GM23338 (cell line): Measurements from ENCODE around the gene GPR39. TPM values are rescaled to one million over a fixed set of nuclear protein-coding genes. Genes with fewer than 3 reads are reported as not detected.

Source experiments
- ATAC-seq: fragments of 200-7000 bp; cut with Tn5 transposase; 3 replicates; pipeline ENCODE4 v1.9.1; 2020
- DNase-seq: peaks from one replicate; pipeline ENCODE4 v3.0.0-alpha.2; 2015; ENCODE audit warnings: low spot score
- H2AFZ ChIP-seq: fragments of 200-600 bp; sonication (generic); 2 replicates; pipeline ENCODE4 v1.8.0; 2016; ENCODE audit warnings: antibody characterized with exemption, mild to moderate bottlenecking, moderate library complexity
- H3F3A ChIP-seq: fragments of 200-600 bp; sonication (generic); replicated peaks from 2 replicates; pipeline ENCODE4 v1.8.0; 2017; ENCODE audit warnings: antibody characterized with exemption, mixed run types, low read depth
- H3K27ac ChIP-seq: fragments of 200-600 bp; sonication (generic); 2 replicates; pipeline ENCODE4 v1.6.1; 2016; ENCODE audit warnings: low read depth
- H3K27me3 ChIP-seq: fragments of 200-600 bp; sonication (generic); 2 replicates; pipeline ENCODE4 v1.8.0; 2016; ENCODE audit warnings: mild to moderate bottlenecking, mixed run types, moderate library complexity; ENCODE audit not compliant: insufficient read depth
- H3K36me3 ChIP-seq: fragments of 200-600 bp; sonication (generic); 2 replicates; pipeline ENCODE4 v1.8.0; 2016; ENCODE audit warnings: mild to moderate bottlenecking; ENCODE audit not compliant: insufficient read depth
- H3K4me1 ChIP-seq: fragments of 200-600 bp; sonication (generic); 2 replicates; pipeline ENCODE4 v1.8.0; 2016; ENCODE audit warnings: mild to moderate bottlenecking, moderate library complexity; ENCODE audit not compliant: insufficient read depth
- H3K4me2 ChIP-seq: fragments of 200-600 bp; sonication (generic); 2 replicates; pipeline ENCODE4 v1.7.1; 2017; ENCODE audit warnings: mixed run types
- H3K4me3 ChIP-seq: fragments of 200-600 bp; sonication (generic); 2 replicates; pipeline ENCODE4 v1.6.1; 2016; ENCODE audit warnings: mixed run types
- H3K79me2 ChIP-seq: fragments of 200-600 bp; sonication (generic); replicated peaks from 2 replicates; pipeline ENCODE4 v1.8.0; 2017; ENCODE audit warnings: mild to moderate bottlenecking; ENCODE audit not compliant: insufficient read depth
- H3K9me2 ChIP-seq: fragments of 200-600 bp; sonication (generic); 2 replicates; pipeline ENCODE4 v1.8.0; 2017; ENCODE audit not compliant: insufficient read depth
- H4K20me1 ChIP-seq: fragments of 200-600 bp; sonication (generic); replicated peaks from 2 replicates; pipeline ENCODE4 v1.8.0; 2017; ENCODE audit warnings: mild to moderate bottlenecking; ENCODE audit not compliant: insufficient read depth
- H3K27ac Mint-ChIP-seq: 2 replicates; pipeline ENCODE4 v1.8.0; 2020; ENCODE audit warnings: inconsistent platforms, mild to moderate bottlenecking, moderate library complexity, mixed read lengths
- H3K27me3 Mint-ChIP-seq: 3 replicates; pipeline ENCODE4 v1.8.0; 2022; ENCODE audit warnings: low read depth, mild to moderate bottlenecking, moderate library complexity, mixed read lengths, inconsistent platforms; ENCODE audit not compliant: insufficient read depth, poor library complexity
- H3K36me3 Mint-ChIP-seq: 3 replicates; pipeline ENCODE4 v1.8.0; 2021; ENCODE audit warnings: low read depth, mild to moderate bottlenecking, inconsistent platforms, moderate library complexity, mixed read lengths
- H3K4me1 Mint-ChIP-seq: 3 replicates; pipeline ENCODE4 v1.8.0; 2020; ENCODE audit warnings: mild to moderate bottlenecking, inconsistent platforms, mixed read lengths
- H3K4me3 Mint-ChIP-seq: 3 replicates; pipeline ENCODE4 v1.8.0; 2021; ENCODE audit warnings: moderate library complexity, mild to moderate bottlenecking, inconsistent platforms, mixed read lengths
- H3K9me3 Mint-ChIP-seq: 3 replicates; pipeline ENCODE4 v1.8.0; 2020; ENCODE audit warnings: moderate library complexity, mild to moderate bottlenecking, inconsistent platforms, mixed read lengths
- CREB1 ChIP-seq: fragments of 250-450 bp; sonication (Bioruptor Pico); IDR thresholded peaks from 2 replicates; pipeline ENCODE4 v1.5.0; 2020; ENCODE audit warnings: low read depth, mild to moderate bottlenecking, moderate library complexity
- POLR2AphosphoS5 ChIP-seq: IDR thresholded peaks from 2 replicates; pipeline ENCODE4 v1.6.1; 2016; ENCODE audit warnings: antibody characterized with exemption, low read depth
- STAT1 ChIP-seq: IDR thresholded peaks from one replicate; pipeline ENCODE4 v1.6.1; 2016; ENCODE audit warnings: antibody characterized with exemption; ENCODE audit not compliant: unreplicated experiment
- ZNF114 ChIP-seq: fragments of 250-450 bp; sonication (Bioruptor Pico); IDR thresholded peaks from 2 replicates; pipeline ENCODE4 v1.5.0; 2020; ENCODE audit warnings: mild to moderate bottlenecking, moderate library complexity
- polyA plus RNA-seq: library from polyadenylated mRNA; unstranded; fragments of >200 nt; fragmentation: Nextera tagmentation; extraction: Ambion mirVana; gene quantifications from 2 replicates; pipeline ENCODE4 v1.2.1, GENCODE V29; 2016
- total RNA-seq: library from RNA; depleted of rRNA; stranded (reverse); fragments of >200 nt; shearing (Covaris generic); gene quantifications from 2 replicates; pipeline ENCODE4 v1.2.3, GENCODE V29; 2014
- TF ChIP-seq, protein P1 (sequence below), 2 experiments: fragments of 200-600 bp in 1 of 2; sonication (generic) in 1 of 2; conservative IDR thresholded peaks; 2 replicates each; pipeline versions ENCODE4 v1.5.1 to v1.6.1; 2016 to 2017; ENCODE audit warnings: antibody characterized with exemption in 2 of 2, low read depth in 2 of 2, mild to moderate bottlenecking in 2 of 2, moderate library complexity in 1 of 2
- TF ChIP-seq, protein P2 (sequence below): IDR thresholded peaks from one replicate; pipeline ENCODE4 v1.6.1; 2018; ENCODE audit warnings: antibody characterized with exemption; ENCODE audit not compliant: unreplicated experiment
- TF ChIP-seq, protein P3 (sequence below): IDR thresholded peaks from 2 replicates; pipeline ENCODE4 v1.6.1; 2016; ENCODE audit warnings: antibody characterized with exemption

Gene GPR39
- total and polyA plus RNA-seq, 2 experiments from 2014 or later: 0.55 to 1.9 TPM

DNA sequence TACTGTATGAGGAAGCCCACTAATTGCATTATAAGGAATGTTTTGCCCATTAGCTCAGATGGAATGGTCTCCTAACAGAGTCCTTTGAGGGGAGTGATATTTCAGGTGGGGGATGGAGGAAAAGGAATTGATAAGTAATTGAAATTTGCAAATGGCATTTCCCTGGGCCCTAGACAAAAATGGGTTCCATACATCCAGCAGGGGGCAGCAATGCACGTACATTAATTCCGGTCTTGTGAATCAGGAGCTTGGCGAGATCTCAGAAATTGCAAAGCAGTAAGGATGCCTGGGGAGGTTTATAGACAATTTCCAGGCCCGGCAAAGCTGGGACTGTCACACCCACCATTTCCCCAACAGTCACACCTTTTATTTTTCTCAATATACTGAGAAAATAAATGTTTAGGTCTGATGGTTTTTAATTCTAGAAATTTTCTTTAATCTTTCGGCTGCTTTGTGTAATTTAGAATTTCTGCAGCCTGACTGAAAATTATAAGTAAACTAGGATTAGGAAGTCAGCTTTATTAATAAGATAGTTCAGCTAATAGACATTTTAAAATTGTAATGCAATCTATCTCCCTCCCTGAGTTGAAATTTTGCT is 130.6 kb downstream of the GPR39 start:
- H3K36me3 ChIP-seq: no peaks in the 10 kb centered on the region
- H3K4me2 ChIP-seq: no peak overlapping the region
- H3F3A ChIP-seq: no peaks in the 10 kb centered on the region
- no peak overlapping the region for H3K4me3 ChIP-seq
- peaks cover 8% of the 10 kb centered on the region for H3K4me1 Mint-ChIP-seq
- no peak overlapping the region for H2AFZ ChIP-seq
- no peaks in the 10 kb centered on the region for H3K79me2 ChIP-seq
- no peak overlapping the region for H3K4me3 Mint-ChIP-seq
- TF ChIP-seq, protein P1, sequence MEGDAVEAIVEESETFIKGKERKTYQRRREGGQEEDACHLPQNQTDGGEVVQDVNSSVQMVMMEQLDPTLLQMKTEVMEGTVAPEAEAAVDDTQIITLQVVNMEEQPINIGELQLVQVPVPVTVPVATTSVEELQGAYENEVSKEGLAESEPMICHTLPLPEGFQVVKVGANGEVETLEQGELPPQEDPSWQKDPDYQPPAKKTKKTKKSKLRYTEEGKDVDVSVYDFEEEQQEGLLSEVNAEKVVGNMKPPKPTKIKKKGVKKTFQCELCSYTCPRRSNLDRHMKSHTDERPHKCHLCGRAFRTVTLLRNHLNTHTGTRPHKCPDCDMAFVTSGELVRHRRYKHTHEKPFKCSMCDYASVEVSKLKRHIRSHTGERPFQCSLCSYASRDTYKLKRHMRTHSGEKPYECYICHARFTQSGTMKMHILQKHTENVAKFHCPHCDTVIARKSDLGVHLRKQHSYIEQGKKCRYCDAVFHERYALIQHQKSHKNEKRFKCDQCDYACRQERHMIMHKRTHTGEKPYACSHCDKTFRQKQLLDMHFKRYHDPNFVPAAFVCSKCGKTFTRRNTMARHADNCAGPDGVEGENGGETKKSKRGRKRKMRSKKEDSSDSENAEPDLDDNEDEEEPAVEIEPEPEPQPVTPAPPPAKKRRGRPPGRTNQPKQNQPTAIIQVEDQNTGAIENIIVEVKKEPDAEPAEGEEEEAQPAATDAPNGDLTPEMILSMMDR (conservative IDR thresholded peaks at IDR 0.05; ENCODE audit: low read depth in 2 of 2): peak; percentile 80 to 84
- TF ChIP-seq STAT1: no peak
- no peak overlapping the region for H3K27ac ChIP-seq
- H3K9me2 ChIP-seq: no peaks in the 10 kb centered on the region
- no peaks in the 10 kb centered on the region for H4K20me1 ChIP-seq
- H3K27ac Mint-ChIP-seq: no peak overlapping the region
- no peaks in the 10 kb centered on the region for H3K27me3 ChIP-seq
- H3K4me1 ChIP-seq: peaks cover 7% of the 10 kb centered on the region; the same call in 1 of the 2 replicates
- ATAC-seq (peak; percentile 64), DNase-seq (peak; percentile 87)
- H3K9me3 Mint-ChIP-seq: peaks cover 36% of the 10 kb centered on the region
- H3K36me3 Mint-ChIP-seq: peaks cover 35% of the 10 kb centered on the region
- peaks cover 6% of the 10 kb centered on the region for H3K27me3 Mint-ChIP-seq

DNA sequence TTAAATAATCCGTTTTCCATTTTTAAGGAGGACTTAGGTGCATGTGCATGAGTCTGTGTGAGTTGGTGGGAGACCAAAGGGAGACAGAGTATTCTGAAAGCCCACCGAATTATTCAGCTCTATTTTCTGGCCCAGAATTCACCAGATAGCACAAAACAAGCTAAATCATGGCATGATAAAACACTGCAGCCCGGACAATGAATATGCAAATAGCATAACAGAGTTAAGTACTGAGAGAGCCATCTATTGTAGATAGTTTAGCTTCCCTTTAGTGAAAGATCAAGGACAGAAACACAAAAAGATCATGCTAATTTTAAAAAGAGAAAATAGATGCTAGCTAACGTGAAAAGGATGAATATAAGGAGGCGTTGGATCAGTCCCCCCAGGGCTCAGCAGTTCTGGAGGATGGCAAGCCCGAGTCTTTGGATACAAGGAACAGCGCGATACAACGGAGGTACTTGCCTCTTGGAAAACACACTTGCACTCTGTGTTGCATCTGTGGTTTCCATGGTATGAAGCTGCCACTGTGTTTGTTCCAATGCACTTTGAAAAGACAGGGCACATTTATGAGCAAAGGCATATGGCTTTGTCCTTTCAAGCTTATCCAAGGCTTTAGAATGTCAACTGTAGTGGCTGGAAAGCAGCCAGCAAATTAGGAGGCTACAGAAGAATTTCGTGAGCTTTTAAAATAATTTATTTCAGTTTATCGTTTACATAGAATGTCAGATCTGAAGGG is 133.5 kb downstream of the GPR39 start:
- Histone ChIP-seq H3K79me2 (no peaks in the 10 kb centered on the region), H3K36me3 (no peaks in the 10 kb centered on the region), H4K20me1 (no peaks in the 10 kb centered on the region), H3K4me2 (no peak overlapping the region), H3K4me1 (peaks cover 7% of the 10 kb centered on the region; the same call in 1 of the 2 replicates), H3K9me2 (no peaks in the 10 kb centered on the region), H2AFZ (no peak overlapping the region; the same call in 1 of the 2 replicates), H3F3A (no peaks in the 10 kb centered on the region), H3K27ac (no peak overlapping the region), H3K4me3 (no peak overlapping the region), H3K27me3 (no peaks in the 10 kb centered on the region)
- Mint-ChIP-seq H3K27me3 (peaks cover 6% of the 10 kb centered on the region), H3K4me3 (no peak overlapping the region), H3K27ac (no peak overlapping the region), H3K9me3 (peaks cover 7% of the 10 kb centered on the region), H3K36me3 (peaks cover 7% of the 10 kb centered on the region; the same call in 2 of the 3 replicates), H3K4me1 (peaks cover 8% of the 10 kb centered on the region)
- DNase-seq (peak; percentile 11), ATAC-seq (no peak; the same call in 2 of the 3 replicates)
- TF ChIP-seq CREB1 (CRISPR knock-in tag): no peak
- TF ChIP-seq ZNF114 (CRISPR knock-in tag): no peak
- TF ChIP-seq, protein P1 (conservative IDR thresholded peaks at IDR 0.05; ENCODE audit: low read depth in 2 of 2): no peak
- TF ChIP-seq STAT1: no peak
- no peak for TF ChIP-seq POLR2AphosphoS5
- TF ChIP-seq, protein P2, sequence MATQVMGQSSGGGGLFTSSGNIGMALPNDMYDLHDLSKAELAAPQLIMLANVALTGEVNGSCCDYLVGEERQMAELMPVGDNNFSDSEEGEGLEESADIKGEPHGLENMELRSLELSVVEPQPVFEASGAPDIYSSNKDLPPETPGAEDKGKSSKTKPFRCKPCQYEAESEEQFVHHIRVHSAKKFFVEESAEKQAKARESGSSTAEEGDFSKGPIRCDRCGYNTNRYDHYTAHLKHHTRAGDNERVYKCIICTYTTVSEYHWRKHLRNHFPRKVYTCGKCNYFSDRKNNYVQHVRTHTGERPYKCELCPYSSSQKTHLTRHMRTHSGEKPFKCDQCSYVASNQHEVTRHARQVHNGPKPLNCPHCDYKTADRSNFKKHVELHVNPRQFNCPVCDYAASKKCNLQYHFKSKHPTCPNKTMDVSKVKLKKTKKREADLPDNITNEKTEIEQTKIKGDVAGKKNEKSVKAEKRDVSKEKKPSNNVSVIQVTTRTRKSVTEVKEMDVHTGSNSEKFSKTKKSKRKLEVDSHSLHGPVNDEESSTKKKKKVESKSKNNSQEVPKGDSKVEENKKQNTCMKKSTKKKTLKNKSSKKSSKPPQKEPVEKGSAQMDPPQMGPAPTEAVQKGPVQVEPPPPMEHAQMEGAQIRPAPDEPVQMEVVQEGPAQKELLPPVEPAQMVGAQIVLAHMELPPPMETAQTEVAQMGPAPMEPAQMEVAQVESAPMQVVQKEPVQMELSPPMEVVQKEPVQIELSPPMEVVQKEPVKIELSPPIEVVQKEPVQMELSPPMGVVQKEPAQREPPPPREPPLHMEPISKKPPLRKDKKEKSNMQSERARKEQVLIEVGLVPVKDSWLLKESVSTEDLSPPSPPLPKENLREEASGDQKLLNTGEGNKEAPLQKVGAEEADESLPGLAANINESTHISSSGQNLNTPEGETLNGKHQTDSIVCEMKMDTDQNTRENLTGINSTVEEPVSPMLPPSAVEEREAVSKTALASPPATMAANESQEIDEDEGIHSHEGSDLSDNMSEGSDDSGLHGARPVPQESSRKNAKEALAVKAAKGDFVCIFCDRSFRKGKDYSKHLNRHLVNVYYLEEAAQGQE: no peak
- TF ChIP-seq, protein P3, sequence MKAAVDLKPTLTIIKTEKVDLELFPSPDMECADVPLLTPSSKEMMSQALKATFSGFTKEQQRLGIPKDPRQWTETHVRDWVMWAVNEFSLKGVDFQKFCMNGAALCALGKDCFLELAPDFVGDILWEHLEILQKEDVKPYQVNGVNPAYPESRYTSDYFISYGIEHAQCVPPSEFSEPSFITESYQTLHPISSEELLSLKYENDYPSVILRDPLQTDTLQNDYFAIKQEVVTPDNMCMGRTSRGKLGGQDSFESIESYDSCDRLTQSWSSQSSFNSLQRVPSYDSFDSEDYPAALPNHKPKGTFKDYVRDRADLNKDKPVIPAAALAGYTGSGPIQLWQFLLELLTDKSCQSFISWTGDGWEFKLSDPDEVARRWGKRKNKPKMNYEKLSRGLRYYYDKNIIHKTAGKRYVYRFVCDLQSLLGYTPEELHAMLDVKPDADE: no peak
